ENCODE results near the gene METRNL. TPM values are rescaled to one million over a fixed set of nuclear protein-coding genes. Genes with fewer than 3 reads are reported as not detected.
A peak's percentile ranks its signal among the peaks of the same experiment; 100 is the strongest.

The METRNL gene
- total RNA-seq, 1 donor, result 105 TPM

GRCh38 chr17:83077411-83077810 lies 2.0 kb upstream of the METRNL start:
- no peak for DNase-seq (ENCODE audit: low read depth)
- no peak for TF ChIP-seq CTCF (IDR thresholded peaks at IDR 0.05; ENCODE audit: insufficient read depth, low read length)
- no peak overlapping the region for H3K4me3 ChIP-seq (ENCODE audit: low read depth, low read length)

GRCh38 chr17:83077939-83078338 lies 1.5 kb upstream of the METRNL start:
- no peak for TF ChIP-seq CTCF (IDR thresholded peaks at IDR 0.05; ENCODE audit: insufficient read depth, low read length)
- DNase-seq (ENCODE audit: low read depth), result no peak
- H3K4me3 ChIP-seq (ENCODE audit: low read depth, low read length), result no peak overlapping the region

DNA sequence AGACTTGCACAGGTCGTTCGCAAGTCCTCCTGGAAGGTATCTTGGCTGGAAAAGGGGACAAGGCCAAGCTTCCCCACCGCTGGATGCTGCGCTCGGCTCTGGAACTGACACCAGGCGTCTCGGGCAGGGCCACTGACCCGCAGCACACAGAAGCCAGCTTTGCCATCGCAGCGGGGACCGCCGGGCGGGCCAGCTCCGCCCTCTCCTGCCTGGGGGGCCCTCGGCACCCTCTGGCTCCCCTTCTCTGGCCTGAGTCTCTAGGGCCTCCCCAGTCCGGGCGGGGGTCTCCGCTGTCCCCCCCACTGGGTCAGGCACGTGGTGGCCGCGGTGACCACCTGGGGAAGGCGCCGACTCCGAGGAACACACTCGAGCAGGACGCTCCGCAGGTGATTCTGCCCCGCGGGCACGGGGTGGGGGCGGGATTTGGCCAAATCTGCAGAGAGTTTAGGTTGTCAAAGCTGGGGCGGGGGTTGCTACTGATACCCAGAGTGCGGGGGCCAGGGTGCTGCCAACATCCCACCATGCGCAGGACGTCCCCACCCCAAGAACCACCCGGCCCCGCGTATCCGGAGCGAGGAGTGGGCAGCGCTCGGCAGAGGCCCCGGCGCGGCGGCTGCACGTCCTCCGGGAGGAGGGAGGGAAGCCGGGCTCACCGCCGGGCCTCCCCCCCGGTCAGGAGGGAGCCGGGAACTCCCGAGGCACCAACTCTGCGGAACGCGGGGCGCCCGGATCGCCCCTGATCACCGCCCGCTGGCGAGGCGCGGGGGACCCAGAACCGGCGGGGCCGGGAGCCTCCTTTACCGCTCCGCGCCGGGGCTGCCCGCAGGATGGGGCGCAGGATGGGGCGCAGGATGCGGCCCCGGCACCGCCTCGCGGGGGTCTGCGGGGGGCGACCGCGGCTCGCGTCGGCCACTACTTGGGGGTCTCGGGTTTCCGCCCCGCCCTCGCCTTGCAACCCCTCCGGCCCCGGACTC lies 744 bp upstream of the METRNL start:
- TF ChIP-seq CTCF (IDR thresholded peaks at IDR 0.05; ENCODE audit: insufficient read depth, low read length), result no peak
- no peak for DNase-seq (ENCODE audit: low read depth)
- peak overlapping the region; percentile 69 for H3K4me3 ChIP-seq (ENCODE audit: low read depth, low read length)

DNA sequence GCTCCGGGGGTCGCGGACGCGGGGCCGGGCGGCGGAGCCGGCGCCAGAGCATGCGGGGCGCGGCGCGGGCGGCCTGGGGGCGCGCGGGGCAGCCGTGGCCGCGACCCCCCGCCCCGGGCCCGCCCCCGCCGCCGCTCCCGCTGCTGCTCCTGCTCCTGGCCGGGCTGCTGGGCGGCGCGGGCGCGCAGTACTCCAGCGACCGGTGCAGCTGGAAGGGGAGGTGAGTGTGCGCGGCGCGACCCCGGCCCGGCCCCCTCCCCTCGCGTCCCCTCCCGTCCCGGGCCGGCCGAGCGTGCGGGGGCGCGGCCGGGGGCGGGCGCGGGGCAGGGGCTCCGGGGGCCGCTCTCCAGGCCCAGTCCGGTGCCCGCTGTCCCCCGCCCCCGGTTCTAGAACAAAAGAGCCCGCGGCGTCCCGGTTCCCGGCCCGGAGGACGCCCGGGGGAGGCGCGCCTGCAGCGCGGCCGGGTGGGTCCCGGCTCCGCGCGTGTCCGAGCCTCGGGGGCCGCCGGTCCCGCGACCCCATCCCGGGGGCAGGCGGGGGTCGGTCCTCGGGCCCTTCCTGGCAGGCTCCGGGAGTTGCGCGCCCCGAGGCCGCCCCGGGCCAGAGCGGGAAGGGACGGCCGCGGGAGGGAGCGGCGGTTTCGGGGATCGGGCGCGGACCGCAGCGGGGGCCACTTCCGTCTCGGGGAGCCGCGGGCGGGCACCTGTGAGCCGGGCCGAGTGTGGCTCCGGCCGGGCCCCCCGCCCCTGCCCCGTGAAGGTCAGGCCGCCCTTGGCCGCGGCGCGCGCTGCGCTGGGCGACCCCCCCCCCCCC lies 563 bp downstream of the METRNL start:
- TF ChIP-seq CTCF (IDR thresholded peaks at IDR 0.05; ENCODE audit: insufficient read depth, low read length), result no peak
- peak overlapping the region; percentile 82 for H3K4me3 ChIP-seq (ENCODE audit: low read depth, low read length)
- no peak for DNase-seq (ENCODE audit: low read depth)

DNA sequence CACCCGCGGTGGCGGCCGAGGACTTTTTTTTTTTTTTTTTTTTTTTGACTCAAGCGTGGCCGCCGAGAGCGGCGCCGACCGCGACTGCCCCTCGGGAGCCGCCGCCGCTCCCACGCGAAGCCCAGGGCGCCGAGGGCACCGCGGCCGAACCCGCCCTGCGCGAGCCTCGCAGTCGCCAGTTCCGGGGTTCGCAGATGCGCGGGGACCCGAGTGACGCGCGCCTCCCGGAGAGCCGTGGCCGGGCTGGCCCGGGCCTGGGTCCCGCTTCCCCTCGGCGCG lies 1.1 kb downstream of the METRNL start:
- no peak for TF ChIP-seq CTCF (IDR thresholded peaks at IDR 0.05; ENCODE audit: insufficient read depth, low read length)
- DNase-seq (ENCODE audit: low read depth), result no peak
- H3K4me3 ChIP-seq (ENCODE audit: low read depth, low read length), result peak overlapping the region; percentile 82

GRCh38 chr17:83080858-83081683 lies 1.7 kb downstream of the METRNL start:
- peak overlapping the region; percentile 82 for H3K4me3 ChIP-seq (ENCODE audit: low read depth, low read length)
- no peak for TF ChIP-seq CTCF (IDR thresholded peaks at IDR 0.05; ENCODE audit: insufficient read depth, low read length)
- DNase-seq (ENCODE audit: low read depth), result no peak

Measured in fibroblast of the aortic adventitia (primary cell).